ENCODE measurements around the gene LMX1B.
"Not testable (repeated sequence)": the region's sequence is repeated elsewhere in the genome, so short reads cannot be mapped to it uniquely, and the experiment has no call there.

The LMX1B gene

GRCh38 chr9:126721564-126721981 is 107.8 kb downstream of the LMX1B start:
- no peak for DNase-seq

GRCh38 chr9:126722252-126722921 is 108.7 kb downstream of the LMX1B start:
- no peak for DNase-seq

GRCh38 chr9:126722922-126723806 is 109.4 kb downstream of the LMX1B start:
- DNase-seq = no peak

GRCh38 chr9:126723807-126724172 is 110.1 kb downstream of the LMX1B start:
- no peak for DNase-seq

GRCh38 chr9:126724226-126724625 is 110.5 kb downstream of the LMX1B start:
- no peak for DNase-seq

- DNase-seq = not testable (repeated sequence)
Observed at GRCh38 chr9:126725485-126725884, 111.8 kb downstream of the LMX1B start.

- not testable (repeated sequence) for DNase-seq
Observed at GRCh38 chr9:126728210-126728609, 114.5 kb downstream of the LMX1B start.

- not testable (repeated sequence) for DNase-seq
Observed at GRCh38 chr9:126730592-126730991, 116.9 kb downstream of the LMX1B start.

- DNase-seq = no peak
Observed at GRCh38 chr9:126733005-126733404, 119.3 kb downstream of the LMX1B start.

GRCh38 chr9:126734877-126735276 is 121.1 kb downstream of the LMX1B start:
- no peak for DNase-seq

GRCh38 chr9:126735482-126735881 is 121.8 kb downstream of the LMX1B start:
- no peak for DNase-seq

- DNase-seq = no peak
Observed at GRCh38 chr9:126738553-126738952, 124.8 kb downstream of the LMX1B start.

GRCh38 chr9:126743041-126743440 is 129.3 kb downstream of the LMX1B start:
- DNase-seq = no peak

GRCh38 chr9:126745574-126746411 is 132.1 kb downstream of the LMX1B start:
- DNase-seq = no peak
